Upper lobe of right lung (tissue), 1 donor: ENCODE measurements around the gene TSKS. TPM values are rescaled to one million over a fixed set of nuclear protein-coding genes. Genes with fewer than 3 reads are reported as not detected.

Experiments
- ATAC-seq: fragments of 200-7000 bp; cut with Tn5 transposase; one replicate; pipeline ENCODE4 v1.9.1; 2020; ENCODE audit warnings: mild to moderate bottlenecking, moderate library complexity
- DNase-seq: peaks from one replicate; pipeline ENCODE4 v3.0.0-alpha.2; 2020
- H3K27ac ChIP-seq: fragments of 200-600 bp; one replicate; pipeline ENCODE4 v1.8.0; 2022
- H3K27me3 ChIP-seq: fragments of 200-600 bp; one replicate; pipeline ENCODE4 v1.8.0; 2022; ENCODE audit warnings: mild to moderate bottlenecking
- H3K36me3 ChIP-seq: fragments of 200-600 bp; one replicate; pipeline ENCODE4 v1.8.0; 2022
- H3K4me1 ChIP-seq: fragments of 200-600 bp; one replicate; pipeline ENCODE4 v1.8.0; 2022
- H3K4me3 ChIP-seq: fragments of 200-600 bp; one replicate; pipeline ENCODE4 v1.8.0; 2022; ENCODE audit warnings: mild to moderate bottlenecking
- H3K9me3 ChIP-seq: fragments of 200-600 bp; one replicate; pipeline ENCODE4 v1.8.0; 2022
- CTCF ChIP-seq: fragments of 200-600 bp; IDR thresholded peaks from one replicate; pipeline ENCODE4 v1.8.0; 2022; ENCODE audit warnings: antibody characterized with exemption
- intact Hi-C: fragments of 100-400 bp; cut with DNase I; formaldehyde crosslinking; loops from one replicate; pipeline ENCODE4 v1.11.0; 2022
- total RNA-seq: library from RNA; stranded (reverse); fragmentation: NEBNext Ultra II Directional; extraction: Animal tissue kit (Norgen Biotek cat#: 25700); gene quantifications from one replicate; pipeline ENCODE4 v1.2.1, GENCODE V29; 2021
- donor health status: DM: no; HTN: yes; CAD: no; lungs with severe emphysema.

Gene TSKS
- total RNA-seq, 1 donor from 2014 or later: 0.43 TPM

DNA sequence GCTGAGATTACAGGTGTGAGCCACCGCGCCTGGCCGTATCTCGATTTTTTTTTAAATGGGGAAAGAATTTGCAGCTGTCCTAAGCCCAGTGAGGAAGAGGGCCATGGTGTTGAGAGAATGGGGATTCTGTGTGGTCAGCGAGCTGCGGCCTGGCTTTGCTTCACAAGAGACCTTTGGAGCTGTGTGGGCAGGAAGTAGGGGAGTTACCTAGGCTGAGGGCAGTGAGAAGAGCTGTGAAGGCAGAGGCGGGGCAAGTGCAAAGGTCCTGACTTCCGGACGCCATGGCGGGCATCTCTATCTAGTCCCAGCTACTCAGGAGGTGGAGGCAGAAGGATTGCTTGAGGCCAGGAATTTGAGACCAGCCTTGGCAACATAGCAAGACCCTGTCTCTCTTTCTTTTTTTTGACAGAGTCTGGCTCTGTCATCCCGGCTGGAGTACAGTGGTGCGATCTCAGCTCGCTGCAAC is 8.6 kb upstream of the TSKS start:
- Histone ChIP-seq H3K36me3 (no peaks in the 10 kb centered on the region), H3K4me1 (peaks cover 16% of the 10 kb centered on the region), H3K27me3 (no peaks in the 10 kb centered on the region), H3K9me3 (no peaks in the 10 kb centered on the region), H3K27ac (no peak overlapping the region), H3K4me3 (no peak overlapping the region)
- ATAC-seq (no peak), DNase-seq (no peak)
- intact Hi-C loops: no loop called here
- TF ChIP-seq CTCF: no peak

GRCh38 chr19:49770529-49770928 is 7.4 kb upstream of the TSKS start:
- H3K27me3 ChIP-seq: no peaks in the 10 kb centered on the region
- no peak overlapping the region for H3K27ac ChIP-seq
- DNase-seq (no peak), ATAC-seq (no peak)
- no peak for TF ChIP-seq CTCF
- H3K4me3 ChIP-seq: no peak overlapping the region
- intact Hi-C loops: no loop called here
- H3K9me3 ChIP-seq: no peaks in the 10 kb centered on the region
- no peaks in the 10 kb centered on the region for H3K36me3 ChIP-seq
- H3K4me1 ChIP-seq: peaks cover 16% of the 10 kb centered on the region

- no peaks in the 10 kb centered on the region for H3K9me3 ChIP-seq
- H3K4me3 ChIP-seq: peak overlapping the region; percentile 77
- no peak overlapping the region for H3K27ac ChIP-seq
- DNase-seq: no peak
- no peak for TF ChIP-seq CTCF
- peaks cover 16% of the 10 kb centered on the region for H3K4me1 ChIP-seq
- H3K27me3 ChIP-seq: no peaks in the 10 kb centered on the region
- intact Hi-C loops: no loop called here
- ATAC-seq: no peak
- no peaks in the 10 kb centered on the region for H3K36me3 ChIP-seq
Observed at GRCh38 chr19:49767967-49768581, 5.0 kb upstream of the TSKS start.

DNA sequence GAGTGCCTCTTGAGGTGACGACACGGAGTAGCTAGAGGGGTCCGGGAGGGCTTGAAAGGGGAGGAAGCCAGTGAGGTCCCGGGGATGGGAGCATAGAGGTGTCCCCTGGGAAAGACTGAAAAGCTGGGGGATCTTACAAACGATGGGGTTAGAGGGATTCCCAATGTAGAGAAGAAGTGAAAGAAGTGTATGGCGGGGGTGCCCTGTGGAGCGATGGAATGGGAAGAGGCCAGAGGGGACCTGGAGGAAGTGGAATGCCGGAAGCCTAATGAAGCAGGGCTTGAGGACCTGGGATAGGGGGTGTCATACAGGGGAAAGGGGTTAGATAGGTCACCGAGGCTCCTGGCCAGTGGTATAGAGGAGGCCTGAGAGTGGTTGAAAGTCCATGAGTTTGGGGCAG is 4.3 kb upstream of the TSKS start:
- DNase-seq (no peak), ATAC-seq (no peak)
- H3K27me3 ChIP-seq: no peaks in the 10 kb centered on the region
- TF ChIP-seq CTCF: no peak
- H3K4me3 ChIP-seq: peak overlapping the region; percentile 77
- peaks cover 16% of the 10 kb centered on the region for H3K4me1 ChIP-seq
- intact Hi-C loops: no loop called here
- H3K36me3 ChIP-seq: no peaks in the 10 kb centered on the region
- H3K27ac ChIP-seq: peak overlapping the region; percentile 75
- H3K9me3 ChIP-seq: no peaks in the 10 kb centered on the region

GRCh38 chr19:49766930-49767299 is 3.8 kb upstream of the TSKS start, which contains the start of gene AP2A1:
Gene AP2A1, plus strand, starts transcription at chr19:49767001. Its CDS starts 133 bp downstream, at chr19:49767134.
- Histone ChIP-seq H3K4me3 (peak within 1 kb of the TSS; percentile 77), H3K4me1 (peaks cover 16% of the 10 kb centered on the region), H3K9me3 (no peaks in the 10 kb centered on the region), H3K36me3 (no peaks in the 10 kb centered on the region), H3K27ac (peak within 1 kb of the TSS; percentile 88), H3K27me3 (no peaks in the 10 kb centered on the region)
- intact Hi-C loops: no loop called here
- DNase-seq: no peak
- ATAC-seq: no peak
- no peak for TF ChIP-seq CTCF
